Activated CD4-positive, alpha-beta T cell treated with anti-CD3 and anti-CD28 coated beads, Interleukin-2, Interleukin-6, amounts not matched to agents 100 ng/mL and 50 ng/mL, durations not matched to agents 16 hours and 8 hours (primary cell): Measurements from ENCODE around the gene CNPY1.

ENCODE experiments used
- DNase-seq: peaks from one replicate; pipeline ENCODE4 v3.0.0-alpha.2; 2020

Gene CNPY1

GRCh38 chr7:155487509-155488482 lies 58.6 kb downstream of the CNPY1 start:
- DNase-seq, result no peak

- DNase-seq, result no peak
These were observed 59.4 kb downstream of the CNPY1 start for GRCh38 chr7:155486783-155487508.

- DNase-seq, result no peak
These were observed 61.6 kb downstream of the CNPY1 start for GRCh38 chr7:155484483-155485399.

GRCh38 chr7:155483868-155484325 lies 62.5 kb downstream of the CNPY1 start:
- DNase-seq, result no peak

GRCh38 chr7:155483245-155483644 lies 63.1 kb downstream of the CNPY1 start:
- DNase-seq, result no peak

- no peak for DNase-seq
These were observed 63.7 kb downstream of the CNPY1 start for GRCh38 chr7:155482511-155483183.

- no peak for DNase-seq
These were observed 64.6 kb downstream of the CNPY1 start for GRCh38 chr7:155481764-155482163.

GRCh38 chr7:155477476-155477875 lies 68.9 kb downstream of the CNPY1 start:
- peak; percentile 62 for DNase-seq

GRCh38 chr7:155471718-155472117 lies 74.6 kb downstream of the CNPY1 start:
- no peak for DNase-seq

GRCh38 chr7:155470686-155471638 lies 75.4 kb downstream of the CNPY1 start:
- no peak for DNase-seq

- no peak for DNase-seq
These were observed 76.2 kb downstream of the CNPY1 start for GRCh38 chr7:155470186-155470487.

- no peak for DNase-seq
These were observed 76.8 kb downstream of the CNPY1 start for GRCh38 chr7:155469311-155470185.

GRCh38 chr7:155468785-155469148 lies 77.6 kb downstream of the CNPY1 start:
- no peak for DNase-seq

GRCh38 chr7:155467846-155468784 lies 78.2 kb downstream of the CNPY1 start:
- DNase-seq, result no peak

GRCh38 chr7:155466814-155467733 lies 79.3 kb downstream of the CNPY1 start:
- DNase-seq, result peak; percentile 61

- DNase-seq, result no peak
These were observed 80.1 kb downstream of the CNPY1 start for GRCh38 chr7:155466142-155466813.

GRCh38 chr7:155465761-155466141 lies 80.6 kb downstream of the CNPY1 start:
- no peak for DNase-seq
